ENCODE measurements around the gene UHRF1. TPM values are rescaled to one million over a fixed set of nuclear protein-coding genes. Genes with fewer than 3 reads are reported as not detected.

The UHRF1 gene
- total and polyA plus RNA-seq, 2 of the 4 experiments (the other 2 are of a cell fraction): 47.4 to 57.4 TPM

DNA sequence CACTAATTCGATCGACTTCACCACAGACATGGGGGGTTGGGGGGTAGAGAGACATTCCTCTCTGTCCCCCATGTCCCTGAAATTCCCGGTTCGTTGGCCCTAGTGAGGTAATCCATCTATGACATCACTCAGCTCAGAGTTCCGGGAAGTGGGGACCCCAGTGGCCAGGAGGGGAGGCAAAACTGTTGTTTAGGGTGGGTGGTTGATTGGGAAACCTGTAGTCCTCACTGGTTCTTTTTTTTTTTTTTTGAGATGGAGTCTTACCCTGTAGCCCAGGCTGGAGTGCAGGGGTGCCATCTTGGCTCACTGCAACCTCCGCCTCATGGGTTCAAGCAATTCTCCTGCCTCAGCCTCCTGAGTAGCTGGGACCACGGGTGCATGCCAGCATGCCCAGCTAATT is 6.5 kb upstream of the UHRF1 start, which contains the start of gene ARRDC5:
TSS of gene ARRDC5 (minus strand) at position 101 of the 400 bp plus-strand sequence. CDS start at position 30, 71 bp downstream.
- no peak within 1 kb of the TSS for H4K8ac ChIP-seq (ENCODE audit: low read depth in 2 of 2, low read length in 2 of 2)
- H3K36me3 ChIP-seq (ENCODE audit: control insufficient read depth, insufficient read depth, low read length): no peaks in the 10 kb centered on the region
- H2AK9ac ChIP-seq (replicated peaks; ENCODE audit: low read depth, low read length, poor library complexity): no peak within 1 kb of the TSS
- no peak within 1 kb of the TSS for H2BK120ac ChIP-seq (ENCODE audit: low read depth, low read length)
- no peak within 1 kb of the TSS for H3K18ac ChIP-seq (ENCODE audit: low read depth, low read length)
- ChIA-PET POLR2A (ENCODE audit: unreplicated experiment) (no interaction called here), CTCF (no interaction called here)
- no peaks in the 10 kb centered on the region for H3K27me3 ChIP-seq (ENCODE audit: control insufficient read depth, insufficient read depth, low read length)
- H3K23ac ChIP-seq (ENCODE audit: low read depth, low read length): no peak within 1 kb of the TSS
- no peak within 1 kb of the TSS for H3K4ac ChIP-seq (ENCODE audit: low read depth, low read length)
- DNase-seq (no peak), ATAC-seq (ENCODE audit: low read depth) (no peak)
- no peaks in the 10 kb centered on the region for H3K79me1 ChIP-seq (ENCODE audit: low read depth in 1 of 2, low read length in 2 of 2)
- H3K14ac ChIP-seq (replicated peaks; ENCODE audit: low read depth, low read length): no peak within 1 kb of the TSS
- H4K5ac ChIP-seq (ENCODE audit: low read depth, low read length): no peak within 1 kb of the TSS
- H2AK5ac ChIP-seq (ENCODE audit: low read depth, low read length): no peak within 1 kb of the TSS
- no CpG with 5 or more reads among the region's 7 CpGs for WGBS, 2 experiments (ENCODE audit: extremely low coverage in 2 of 2, insufficient read length in 1 of 2)
- H3K9me3 ChIP-seq (ENCODE audit: control insufficient read depth, insufficient read depth, low read length): no peaks in the 10 kb centered on the region
- intact Hi-C loops (cut with micrococcal nuclease) (no loop called here), dilution Hi-C loops (cut with HindIII; ENCODE audit: low sequenced_read_pairs, unreplicated experiment) (no loop called here), in situ Hi-C loops (cut with MboI; ENCODE audit: low sequenced_read_pairs) (no loop called here)
- H3K4me3 ChIP-seq (ENCODE audit: insufficient read depth, low read depth, low read length): no peak within 1 kb of the TSS
- no peak within 1 kb of the TSS for H3K27ac ChIP-seq (ENCODE audit: insufficient read depth, low read length)
- H4K91ac ChIP-seq (ENCODE audit: insufficient read depth, low read depth, low read length): no peak within 1 kb of the TSS
- H3K9me1 ChIP-seq (ENCODE audit: insufficient read depth, low read length): no peaks in the 10 kb centered on the region
- no peak within 1 kb of the TSS for H2BK20ac ChIP-seq (ENCODE audit: low read depth, low read length)
- no peaks in the 10 kb centered on the region for H4K20me1 ChIP-seq (ENCODE audit: insufficient read depth, low read length)
- no TSS peak for BruUV-seq (replicated peaks)
- TF ChIP-seq MXI1 (IDR thresholded peaks at IDR 0.05; ENCODE audit: borderline replicate concordance, low read depth, low read length) (no peak), MAZ (IDR thresholded peaks at IDR 0.05; ENCODE audit: borderline replicate concordance, low read depth, low read length) (no peak), BHLHE40 (IDR thresholded peaks at IDR 0.05; ENCODE audit: low read depth, low read length) (no peak), RFX5 (IDR thresholded peaks at IDR 0.05; ENCODE audit: low read depth, low read length) (no peak), NFE2L2 (IDR thresholded peaks at IDR 0.05; ENCODE audit: low read depth, low read length) (no peak), SMC3 (IDR thresholded peaks at IDR 0.05; ENCODE audit: low read depth, low read length) (no peak), FOS (IDR thresholded peaks at IDR 0.05; ENCODE audit: low read depth, low read length) (no peak), MAFK (IDR thresholded peaks at IDR 0.05; ENCODE audit: low read depth, low read length) (no peak), RAD21 (IDR thresholded peaks at IDR 0.05; ENCODE audit: low read length) (no peak), POLR2A (IDR thresholded peaks at IDR 0.05; ENCODE audit: low read depth, low read length) (no peak), CEBPB (IDR thresholded peaks at IDR 0.05; ENCODE audit: low read depth, low read length) (no peak), RCOR1 (IDR thresholded peaks at IDR 0.05; ENCODE audit: insufficient replicate concordance, low read length) (no peak), CHD1 (IDR thresholded peaks at IDR 0.05; ENCODE audit: low read depth, low read length) (no peak)
- TF ChIP-seq, protein P1, sequence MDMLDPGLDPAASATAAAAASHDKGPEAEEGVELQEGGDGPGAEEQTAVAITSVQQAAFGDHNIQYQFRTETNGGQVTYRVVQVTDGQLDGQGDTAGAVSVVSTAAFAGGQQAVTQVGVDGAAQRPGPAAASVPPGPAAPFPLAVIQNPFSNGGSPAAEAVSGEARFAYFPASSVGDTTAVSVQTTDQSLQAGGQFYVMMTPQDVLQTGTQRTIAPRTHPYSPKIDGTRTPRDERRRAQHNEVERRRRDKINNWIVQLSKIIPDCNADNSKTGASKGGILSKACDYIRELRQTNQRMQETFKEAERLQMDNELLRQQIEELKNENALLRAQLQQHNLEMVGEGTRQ (IDR thresholded peaks at IDR 0.05; ENCODE audit: low read depth, low read length): no peak
- TF ChIP-seq, protein P2, sequence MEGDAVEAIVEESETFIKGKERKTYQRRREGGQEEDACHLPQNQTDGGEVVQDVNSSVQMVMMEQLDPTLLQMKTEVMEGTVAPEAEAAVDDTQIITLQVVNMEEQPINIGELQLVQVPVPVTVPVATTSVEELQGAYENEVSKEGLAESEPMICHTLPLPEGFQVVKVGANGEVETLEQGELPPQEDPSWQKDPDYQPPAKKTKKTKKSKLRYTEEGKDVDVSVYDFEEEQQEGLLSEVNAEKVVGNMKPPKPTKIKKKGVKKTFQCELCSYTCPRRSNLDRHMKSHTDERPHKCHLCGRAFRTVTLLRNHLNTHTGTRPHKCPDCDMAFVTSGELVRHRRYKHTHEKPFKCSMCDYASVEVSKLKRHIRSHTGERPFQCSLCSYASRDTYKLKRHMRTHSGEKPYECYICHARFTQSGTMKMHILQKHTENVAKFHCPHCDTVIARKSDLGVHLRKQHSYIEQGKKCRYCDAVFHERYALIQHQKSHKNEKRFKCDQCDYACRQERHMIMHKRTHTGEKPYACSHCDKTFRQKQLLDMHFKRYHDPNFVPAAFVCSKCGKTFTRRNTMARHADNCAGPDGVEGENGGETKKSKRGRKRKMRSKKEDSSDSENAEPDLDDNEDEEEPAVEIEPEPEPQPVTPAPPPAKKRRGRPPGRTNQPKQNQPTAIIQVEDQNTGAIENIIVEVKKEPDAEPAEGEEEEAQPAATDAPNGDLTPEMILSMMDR (conservative IDR thresholded peaks at IDR 0.05; ENCODE audit: low read depth, low read length): no peak
- TF ChIP-seq, protein P3, sequence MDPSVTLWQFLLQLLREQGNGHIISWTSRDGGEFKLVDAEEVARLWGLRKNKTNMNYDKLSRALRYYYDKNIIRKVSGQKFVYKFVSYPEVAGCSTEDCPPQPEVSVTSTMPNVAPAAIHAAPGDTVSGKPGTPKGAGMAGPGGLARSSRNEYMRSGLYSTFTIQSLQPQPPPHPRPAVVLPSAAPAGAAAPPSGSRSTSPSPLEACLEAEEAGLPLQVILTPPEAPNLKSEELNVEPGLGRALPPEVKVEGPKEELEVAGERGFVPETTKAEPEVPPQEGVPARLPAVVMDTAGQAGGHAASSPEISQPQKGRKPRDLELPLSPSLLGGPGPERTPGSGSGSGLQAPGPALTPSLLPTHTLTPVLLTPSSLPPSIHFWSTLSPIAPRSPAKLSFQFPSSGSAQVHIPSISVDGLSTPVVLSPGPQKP (IDR thresholded peaks at IDR 0.05; ENCODE audit: borderline replicate concordance, low read depth, low read length): no peak
- no peak within 1 kb of the TSS for H3K56ac ChIP-seq (ENCODE audit: extremely low read depth, insufficient read depth, low read length)
- no peak within 1 kb of the TSS for H2BK15ac ChIP-seq (ENCODE audit: low read depth, low read length)
- H2AFZ ChIP-seq (replicated peaks; ENCODE audit: low read length, poor library complexity): no peak within 1 kb of the TSS
- no peaks in the 10 kb centered on the region for H3K4me1 ChIP-seq (ENCODE audit: control insufficient read depth, insufficient read depth, low read length)
- no peak within 1 kb of the TSS for H2BK5ac ChIP-seq (ENCODE audit: low read depth, low read length, poor library complexity, severe bottlenecking)
- H3K4me2 ChIP-seq (ENCODE audit: low read depth, low read length): no peak within 1 kb of the TSS
- no peak within 1 kb of the TSS for H3K9ac ChIP-seq (ENCODE audit: low read depth, low read length)
